ENCODE results near the gene SOWAHA. TPM values are rescaled to one million over a fixed set of nuclear protein-coding genes. Genes with fewer than 3 reads are reported as not detected.

The SOWAHA gene
- total RNA-seq, 1 experiment from 2014 or later = 0.39 TPM

GRCh38 chr5:132808866-132809265 is 4.2 kb upstream of the SOWAHA start:
- Histone ChIP-seq H3K79me2 (ENCODE audit: insufficient read depth, low read length) (no peaks in the 10 kb centered on the region), H3K4me3 (replicated peaks in 1 of 2; ENCODE audit: low read depth in 1 of 2, low read length in 2 of 2) (no peak overlapping the region), H3K9me2 (ENCODE audit: insufficient read depth) (no peaks in the 10 kb centered on the region), H2AFZ (ENCODE audit: low read depth, low read length, poor library complexity, severe bottlenecking) (no peak overlapping the region), H4K20me1 (ENCODE audit: insufficient read depth) (no peaks in the 10 kb centered on the region), H3K4me1 (ENCODE audit: control insufficient read depth in 1 of 2, insufficient read depth in 2 of 2, low read length in 2 of 2) (peaks cover 8 to 18% of the 10 kb centered on the region in 2 experiments), H3K4me2 (ENCODE audit: low read length) (no peak overlapping the region), H3K27me3 (ENCODE audit: insufficient read depth, low read length) (no peaks in the 10 kb centered on the region), H3K9ac (ENCODE audit: low read length) (no peak overlapping the region), H3K9me3 (ENCODE audit: control insufficient read depth in 1 of 2, insufficient read depth in 1 of 2, low read depth in 1 of 2, low read length in 2 of 2) (no peaks in the 10 kb centered on the region), H3K36me3 (ENCODE audit: control insufficient read depth in 1 of 2, insufficient read depth in 2 of 2, low read length in 2 of 2) (no peaks in the 10 kb centered on the region), H3K27ac (ENCODE audit: low read depth, low read length) (no peak overlapping the region)
- BruUV-seq (replicated peaks) = no TSS peak
- TF ChIP-seq REST (IDR thresholded peaks at IDR 0.05; ENCODE audit: low read depth) (no peak), ATF3 (IDR thresholded peaks at IDR 0.05) (no peak), ZNF274 (IDR thresholded peaks at IDR 0.05; ENCODE audit: low read depth, low read length) (no peak), ZBTB33 (IDR thresholded peaks at IDR 0.05; ENCODE audit: extremely low read depth, insufficient replicate concordance, low read length) (no peak)
- ChIA-PET RAD21 (ENCODE audit: low non-redundant PET in 1 of 2, low total read pairs in 2 of 2, uncharacterized antibody in 2 of 2, unreplicated experiment in 2 of 2) (no interaction called here), CTCF (interaction anchor here (5.8 kb wide), 1 partner anchor 11 kb away, joined by 69 read pairs; no protein-coding TSS in a partner anchor), POLR2A (no interaction called here)
- DNase-seq (ENCODE audit: low read depth, low spot score) (no peak), ATAC-seq (no peak)
- intact Hi-C loops (cut with micrococcal nuclease) = no loop called here

All from HCT116 (cell line).